NAMALWA (cell line): ENCODE results near the gene THSD4.

Experiments used
- DNase-seq: peaks from one replicate; pipeline ENCODE4 v3.0.0-alpha.2; 2015; ENCODE audit warnings: low spot score

THSD4 gene

GRCh38 chr15:71501344-71502076 lies 386.2 kb downstream of the THSD4 start:
- DNase-seq = no peak

DNA sequence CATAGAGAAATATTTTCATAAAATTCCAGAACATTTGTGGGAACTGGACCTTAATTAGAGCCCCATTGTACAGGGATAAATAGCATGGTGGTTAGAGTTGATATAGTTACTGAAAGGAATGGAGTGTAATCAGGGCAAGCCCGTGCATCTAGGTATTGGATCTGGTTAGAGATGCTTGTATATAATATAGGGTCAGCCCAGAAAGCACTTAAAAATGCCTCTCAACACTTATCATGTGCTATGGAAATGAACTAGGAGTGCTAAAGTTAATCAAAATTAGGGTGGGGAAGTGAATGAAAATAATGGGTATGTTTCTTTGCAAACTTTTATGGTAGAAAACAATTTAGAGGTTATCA lies 386.8 kb downstream of the THSD4 start:
- no peak for DNase-seq

- no peak for DNase-seq
Observed at GRCh38 chr15:71505962-71506361, 390.7 kb downstream of the THSD4 start.

DNA sequence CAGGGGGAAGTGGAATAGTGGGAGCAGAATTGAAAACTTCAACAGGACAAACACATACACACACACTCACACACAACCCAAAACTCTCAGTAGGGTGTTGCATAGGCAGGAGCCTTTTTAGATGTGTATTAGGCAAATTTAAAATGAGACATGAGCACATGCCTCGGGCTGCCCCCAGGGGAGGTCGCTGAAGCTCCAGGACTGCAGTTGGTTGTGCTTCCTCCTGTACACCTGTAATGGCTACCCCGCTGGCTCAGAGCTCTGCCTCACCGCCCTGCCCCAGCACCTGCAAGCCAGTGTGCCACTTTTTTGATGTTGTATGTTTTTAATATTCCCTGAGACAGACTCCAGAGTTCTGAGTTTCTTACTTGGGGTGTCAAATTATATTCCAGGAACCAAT lies 391.7 kb downstream of the THSD4 start:
- no peak for DNase-seq

GRCh38 chr15:71508081-71508682 lies 392.9 kb downstream of the THSD4 start:
- no peak for DNase-seq

- DNase-seq = no peak
Observed at GRCh38 chr15:71509139-71509538, 393.9 kb downstream of the THSD4 start.

GRCh38 chr15:71510763-71511162 lies 395.5 kb downstream of the THSD4 start:
- no peak for DNase-seq

- no peak for DNase-seq
Observed at GRCh38 chr15:71511796-71512681, 396.8 kb downstream of the THSD4 start.

DNA sequence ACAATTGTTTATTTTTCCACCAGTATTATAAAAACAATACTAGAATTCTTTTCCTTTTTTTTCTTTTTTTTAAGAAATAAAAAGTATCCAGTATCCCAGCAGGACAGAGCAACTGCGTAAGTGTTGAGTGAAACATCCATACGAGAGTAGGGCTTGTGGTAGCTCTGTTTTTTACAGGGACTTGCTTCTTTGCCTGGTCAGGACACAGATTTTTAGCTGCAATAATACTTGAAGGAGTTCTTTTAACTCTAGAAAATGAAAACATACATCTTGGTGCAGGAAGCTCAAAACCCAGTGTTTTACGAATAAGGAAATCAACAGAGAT lies 397.4 kb downstream of the THSD4 start:
- DNase-seq = no peak

GRCh38 chr15:71515375-71516186 lies 400.3 kb downstream of the THSD4 start:
- no peak for DNase-seq

DNA sequence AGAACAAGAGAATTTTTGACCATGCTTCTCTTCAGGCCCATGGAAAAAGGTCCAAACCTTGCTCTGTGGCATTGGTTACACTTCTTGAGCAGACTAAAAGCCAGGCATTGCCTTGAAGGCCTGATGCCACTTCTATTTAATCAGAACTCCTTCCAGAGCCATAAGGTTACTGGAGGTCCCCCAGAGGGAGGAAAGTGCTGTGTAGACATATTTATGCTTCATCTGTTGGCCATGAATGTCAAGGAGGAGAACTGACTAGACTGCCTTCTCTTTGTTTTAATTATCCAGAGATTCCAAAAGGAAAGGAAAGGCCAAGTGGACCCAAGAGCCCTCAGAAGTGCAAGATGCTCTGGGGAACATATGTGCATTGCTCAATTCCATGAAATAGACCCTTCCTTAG lies 402.5 kb downstream of the THSD4 start:
- no peak for DNase-seq

DNA sequence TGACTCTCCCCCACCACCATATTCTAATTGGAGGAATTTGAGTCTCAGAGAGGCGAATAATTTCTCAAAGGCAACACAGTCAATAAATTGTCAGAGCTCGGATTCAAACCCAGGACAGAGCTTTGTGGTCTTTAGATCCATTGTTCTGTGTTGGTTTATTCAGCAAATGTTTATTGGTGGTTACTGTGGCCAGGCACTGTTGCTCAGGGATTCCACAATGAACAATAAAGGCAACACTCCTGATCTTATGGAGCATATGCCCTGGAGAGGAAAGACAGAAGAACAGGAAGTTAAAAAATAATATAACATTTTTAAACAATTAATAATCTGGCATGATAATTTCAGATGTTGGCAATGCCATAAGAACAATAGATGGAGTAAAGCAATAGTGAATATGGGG lies 403.4 kb downstream of the THSD4 start:
- DNase-seq = no peak

GRCh38 chr15:71526060-71526820 lies 411.0 kb downstream of the THSD4 start:
- DNase-seq = no peak

- no peak for DNase-seq
Observed at GRCh38 chr15:71529361-71529760, 414.1 kb downstream of the THSD4 start.

- no peak for DNase-seq
Observed at GRCh38 chr15:71530116-71530515, 414.8 kb downstream of the THSD4 start.

DNA sequence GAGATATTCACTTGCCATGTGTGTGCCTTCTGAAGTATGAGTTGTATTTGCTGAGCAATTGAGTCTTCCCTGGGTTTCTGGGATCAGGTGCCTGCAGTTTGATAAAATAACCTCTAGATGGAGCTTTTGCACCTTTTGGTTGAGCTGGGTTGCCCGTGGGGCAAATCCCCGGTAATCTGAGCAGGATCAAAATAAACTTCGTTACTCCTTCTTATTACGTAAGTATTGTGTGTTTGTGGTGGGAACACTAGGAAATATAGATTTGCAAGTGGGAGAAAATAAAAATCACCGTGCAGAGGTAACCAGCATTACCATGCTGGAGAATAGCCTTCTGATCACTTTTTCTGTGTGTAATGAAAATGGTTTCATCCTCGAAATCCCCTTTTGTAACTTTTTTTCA lies 417.7 kb downstream of the THSD4 start:
- DNase-seq = peak; percentile 48

- DNase-seq = no peak
Observed at GRCh38 chr15:71538181-71538580, 422.9 kb downstream of the THSD4 start.

DNA sequence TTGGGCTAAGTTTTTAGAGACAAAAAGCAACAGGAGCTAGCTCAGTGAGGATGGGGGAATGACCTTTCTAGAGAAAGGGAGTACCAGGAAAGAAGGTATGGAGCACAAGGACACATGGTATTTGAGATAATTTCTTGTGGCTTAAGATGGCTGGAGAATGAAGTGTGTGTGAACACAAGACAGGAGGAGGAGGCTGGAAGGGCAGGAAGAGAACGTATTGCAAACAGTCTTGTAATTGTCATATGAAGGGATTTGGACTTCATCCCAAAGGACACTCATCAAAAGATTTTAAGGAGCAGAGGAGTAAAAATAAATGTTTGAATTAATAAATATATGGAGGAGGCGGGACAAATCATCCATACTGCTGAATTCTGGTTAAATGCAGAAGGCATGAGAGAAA lies 426.5 kb downstream of the THSD4 start:
- DNase-seq = no peak

DNA sequence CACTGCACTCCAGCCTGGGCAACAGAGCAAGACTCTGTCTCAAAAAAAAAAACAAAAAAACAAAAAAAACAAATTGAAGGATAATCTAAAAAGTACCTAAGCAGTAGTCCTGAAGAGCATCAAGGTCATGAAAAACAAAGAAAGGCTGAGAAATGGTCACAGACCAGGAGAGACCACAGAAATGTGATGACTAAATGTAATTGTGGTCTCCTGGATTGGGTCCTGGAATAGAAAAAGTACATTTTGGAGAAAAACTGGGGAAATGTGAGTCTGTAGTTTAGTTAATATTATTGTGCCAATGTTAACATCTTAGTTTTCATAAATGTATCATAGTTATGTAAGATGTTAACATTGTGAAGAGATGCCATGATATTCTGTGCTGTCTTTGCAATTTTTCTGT lies 427.6 kb downstream of the THSD4 start:
- DNase-seq = no peak

DNA sequence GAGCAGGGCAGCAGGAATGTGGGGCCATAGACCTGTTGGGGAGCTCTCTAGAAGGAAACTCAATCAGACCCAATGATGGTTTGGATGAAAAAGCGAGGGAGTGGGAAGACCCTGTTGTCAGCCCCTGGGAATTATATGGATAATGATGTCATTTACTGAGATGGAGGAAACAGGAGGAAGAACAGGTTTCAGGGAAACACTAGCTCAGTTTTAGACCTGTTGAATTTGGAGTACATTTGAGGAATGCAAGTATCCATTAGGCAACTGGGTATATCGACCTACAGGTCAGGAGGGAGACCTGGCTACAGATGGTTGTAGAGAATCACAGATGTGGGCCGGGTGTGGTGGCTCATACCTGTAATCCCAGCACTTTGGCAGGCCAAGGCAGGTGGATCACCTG lies 428.1 kb downstream of the THSD4 start:
- DNase-seq = no peak

- no peak for DNase-seq
Observed at GRCh38 chr15:71545223-71545760, 430.0 kb downstream of the THSD4 start.
